Bone marrow (tissue), 2 donors: ENCODE measurements around the gene GPATCH1.
A peak's percentile ranks its signal among the peaks of the same experiment; 100 is the strongest.
"Not testable (repeated sequence)": the region's sequence is repeated elsewhere in the genome, so short reads cannot be mapped to it uniquely, and the experiment has no call there.

Experiments
- DNase-seq, 2 donors: peaks; one replicate each; lab custom pipeline; 2025; lab: John Stamatoyannopoulos, UW

The GPATCH1 gene

DNA sequence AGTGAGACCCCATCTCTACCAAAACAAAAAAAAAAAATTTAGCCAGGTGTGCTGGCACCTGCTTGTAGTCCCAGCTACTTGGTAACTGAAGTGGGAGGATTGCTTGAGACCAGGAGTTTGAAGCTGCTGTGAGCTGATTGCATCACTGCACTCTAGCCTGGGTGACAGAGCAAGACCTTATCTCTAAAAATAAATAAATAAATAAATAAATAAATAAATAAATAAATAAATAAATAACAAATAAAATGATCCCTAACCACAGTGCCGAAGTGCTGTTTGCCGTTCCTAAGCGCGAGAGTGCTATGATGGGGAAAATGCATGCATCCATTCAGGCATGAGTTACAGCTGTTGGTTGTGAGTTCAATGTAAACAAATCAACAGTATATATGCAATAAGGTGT is 78.2 kb downstream of the GPATCH1 start:
- DNase-seq, result no peak

DNA sequence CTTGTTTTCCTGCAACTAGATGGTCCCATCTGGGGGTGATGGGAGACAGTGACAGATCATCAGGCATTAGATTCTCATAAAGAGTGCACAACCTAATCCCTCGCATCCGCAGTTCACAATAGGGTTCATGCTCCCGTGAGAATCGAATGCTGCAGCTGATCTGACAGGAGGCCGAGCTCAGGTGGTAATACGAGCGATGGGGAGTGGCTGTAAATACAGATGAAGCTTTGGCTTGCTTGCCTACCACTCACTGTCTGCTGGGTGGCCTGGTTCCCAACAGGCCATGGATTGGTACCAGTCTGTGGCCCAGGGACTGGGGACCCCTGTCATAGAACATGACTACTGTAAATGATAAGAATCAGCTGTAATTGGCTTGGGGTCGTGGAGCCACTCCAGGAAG is 78.9 kb downstream of the GPATCH1 start:
- no peak for DNase-seq

DNA sequence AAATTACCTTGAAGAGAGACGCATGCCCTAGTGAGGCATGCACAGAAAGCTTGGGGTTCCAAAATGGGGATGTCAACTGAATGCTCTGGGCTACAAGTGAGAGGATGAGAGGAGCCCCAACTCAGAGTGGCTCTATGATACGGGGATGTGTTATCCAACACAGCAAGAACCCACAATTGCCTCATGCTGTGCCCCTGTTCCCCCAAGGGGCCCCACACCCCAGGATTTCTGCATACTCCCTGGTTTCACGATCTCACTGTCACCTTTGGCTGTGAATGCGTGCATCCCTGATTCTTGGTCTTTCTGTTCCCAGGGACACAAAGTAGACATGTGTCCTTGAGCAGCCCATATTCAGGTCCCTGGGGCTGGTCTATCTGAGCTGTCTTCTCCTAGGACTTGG is 80.2 kb downstream of the GPATCH1 start:
- no peak for DNase-seq

DNA sequence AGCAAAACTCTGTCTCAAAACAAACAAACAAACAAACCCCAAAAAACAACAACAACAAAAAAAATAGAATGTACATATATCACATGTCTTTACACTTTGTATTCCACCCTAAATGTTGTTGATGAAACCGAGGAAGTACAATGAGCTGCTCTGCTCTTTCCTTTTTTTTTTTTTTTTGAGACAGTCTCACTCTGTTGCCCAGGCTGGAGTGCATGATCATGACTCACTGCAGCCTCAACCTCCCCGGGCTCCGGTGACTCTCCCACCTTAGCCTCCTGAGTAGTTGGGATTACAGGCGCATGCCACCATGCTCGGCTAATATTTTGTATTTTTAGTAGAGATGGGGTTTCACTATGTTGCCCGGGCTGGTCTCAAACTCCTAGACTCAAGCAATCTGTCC is 82.5 kb downstream of the GPATCH1 start:
- no peak for DNase-seq

DNA sequence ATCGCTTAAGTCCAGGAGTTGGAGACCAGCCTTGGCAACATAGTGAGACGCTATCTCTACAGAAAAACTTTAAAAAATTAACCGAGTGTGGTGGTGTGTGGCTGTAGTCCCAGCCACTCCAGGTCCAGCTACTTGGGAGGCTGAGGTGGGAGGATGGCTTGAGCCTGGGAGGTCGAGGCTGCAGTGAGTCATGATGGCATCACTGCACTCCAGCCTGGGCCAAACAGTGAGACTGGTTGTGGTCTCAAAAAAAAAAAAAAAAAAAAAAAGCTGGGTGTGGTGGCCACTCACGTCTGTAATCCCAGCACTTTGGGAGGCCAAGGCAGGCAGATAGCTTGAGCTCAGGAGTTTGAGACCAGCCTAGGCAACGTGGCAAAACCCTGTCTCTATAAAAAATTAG is 85.1 kb downstream of the GPATCH1 start:
- DNase-seq, result not testable (repeated sequence)

DNA sequence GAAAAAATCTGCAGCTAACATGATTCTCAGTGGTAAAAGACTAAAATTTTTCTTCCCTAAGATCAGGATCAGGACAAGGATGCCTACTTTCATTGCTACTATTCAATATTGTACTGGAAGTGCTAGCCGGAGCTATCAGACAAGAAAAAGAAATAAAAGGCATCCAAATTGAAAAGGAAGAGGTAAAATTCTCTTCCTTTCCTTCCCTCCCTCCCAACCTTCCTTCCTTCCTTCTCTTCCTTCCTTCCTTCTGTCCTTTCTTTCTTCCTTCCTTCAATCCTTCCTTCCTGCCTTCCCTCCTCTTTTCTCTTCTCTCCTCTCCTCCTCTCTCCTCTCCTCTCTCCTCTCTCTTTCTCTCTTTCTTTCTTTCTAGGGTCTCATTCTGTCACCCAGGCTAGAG is 86.5 kb downstream of the GPATCH1 start:
- no peak for DNase-seq

DNA sequence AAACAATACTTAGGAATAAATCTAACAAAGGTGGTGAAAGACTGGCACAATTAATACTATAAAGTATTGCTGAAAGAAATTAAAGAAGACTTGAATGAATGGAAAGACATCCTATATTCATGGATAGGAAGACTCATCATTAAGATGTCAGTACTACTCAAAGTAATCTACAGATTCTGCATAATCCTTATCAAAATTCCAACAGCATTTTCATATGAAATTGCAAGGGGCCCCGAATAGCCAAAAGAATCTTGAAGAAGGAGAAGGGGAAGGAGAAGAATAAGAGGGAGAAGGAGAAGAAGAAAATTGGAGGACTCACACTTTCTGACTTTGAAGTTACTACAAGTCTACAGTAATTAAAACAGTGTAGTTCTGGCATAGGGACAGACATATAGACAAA is 87.5 kb downstream of the GPATCH1 start:
- DNase-seq, result no peak

DNA sequence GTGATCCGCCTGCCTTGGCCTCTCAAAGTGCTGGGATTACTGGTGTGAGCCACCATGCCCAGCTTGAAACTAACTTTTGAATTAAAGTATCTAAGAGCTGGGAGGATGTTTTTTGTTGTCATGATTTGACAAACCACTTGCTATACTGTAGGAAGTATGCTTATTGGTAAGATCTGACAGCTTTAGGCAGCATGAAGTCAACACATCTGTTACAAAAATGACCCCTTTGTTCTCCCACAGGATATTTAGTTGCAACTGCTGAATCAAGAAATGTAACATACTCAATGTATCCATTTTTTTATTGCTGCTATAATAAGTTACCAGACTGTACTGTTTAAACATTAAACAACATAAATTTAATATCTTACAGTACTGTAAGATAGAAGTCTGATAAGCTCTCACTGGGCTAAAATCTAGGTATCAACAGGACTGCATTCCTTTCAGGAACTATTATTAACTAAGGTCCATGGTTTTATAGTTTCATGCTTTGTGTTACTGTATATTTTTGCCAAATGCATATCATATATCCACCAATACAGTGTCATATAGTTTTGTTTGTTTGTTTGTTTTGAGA is 90.3 kb downstream of the GPATCH1 start:
- no peak for DNase-seq

DNA sequence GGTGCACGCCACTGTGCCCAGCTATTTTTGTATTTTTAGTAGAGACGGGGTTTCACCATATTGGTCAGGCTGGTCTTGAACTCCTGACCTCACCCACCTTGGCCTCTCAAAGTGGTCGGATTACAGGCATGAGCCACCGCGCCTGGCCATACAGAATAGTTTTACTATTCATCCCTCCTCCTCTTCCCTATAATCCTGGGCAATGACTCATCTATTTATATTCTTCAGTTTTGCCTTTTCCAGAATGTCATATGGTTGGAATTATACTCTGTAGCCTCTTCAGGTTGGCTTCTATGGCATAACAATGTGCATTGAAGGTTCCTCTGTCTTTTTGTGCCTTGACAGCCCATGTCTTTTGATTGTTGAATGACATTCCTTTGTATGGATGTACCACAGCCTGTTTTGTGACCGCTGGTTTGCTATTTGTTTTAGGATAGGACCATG is 91.0 kb downstream of the GPATCH1 start:
- no peak for DNase-seq

DNA sequence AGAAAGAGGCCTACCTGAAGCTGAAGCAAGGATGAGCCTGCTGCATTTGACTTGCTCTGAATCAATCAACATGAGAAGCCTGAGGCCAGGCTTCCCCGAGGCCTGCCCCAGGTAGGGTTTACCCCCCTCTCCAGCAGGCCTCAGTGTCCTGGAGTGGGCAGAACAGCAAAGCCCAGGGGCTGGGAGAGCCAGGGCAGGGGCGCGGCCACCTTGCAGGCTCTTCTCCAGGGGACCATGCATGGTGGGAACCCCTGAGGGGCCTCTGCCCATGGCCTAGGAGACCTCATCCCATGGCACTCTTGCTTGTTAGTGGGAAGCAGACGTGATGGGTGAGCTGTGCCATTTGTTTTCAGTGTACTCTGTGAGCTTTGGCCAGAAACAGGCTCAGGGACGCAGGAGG is 93.2 kb downstream of the GPATCH1 start:
- no peak for DNase-seq

DNA sequence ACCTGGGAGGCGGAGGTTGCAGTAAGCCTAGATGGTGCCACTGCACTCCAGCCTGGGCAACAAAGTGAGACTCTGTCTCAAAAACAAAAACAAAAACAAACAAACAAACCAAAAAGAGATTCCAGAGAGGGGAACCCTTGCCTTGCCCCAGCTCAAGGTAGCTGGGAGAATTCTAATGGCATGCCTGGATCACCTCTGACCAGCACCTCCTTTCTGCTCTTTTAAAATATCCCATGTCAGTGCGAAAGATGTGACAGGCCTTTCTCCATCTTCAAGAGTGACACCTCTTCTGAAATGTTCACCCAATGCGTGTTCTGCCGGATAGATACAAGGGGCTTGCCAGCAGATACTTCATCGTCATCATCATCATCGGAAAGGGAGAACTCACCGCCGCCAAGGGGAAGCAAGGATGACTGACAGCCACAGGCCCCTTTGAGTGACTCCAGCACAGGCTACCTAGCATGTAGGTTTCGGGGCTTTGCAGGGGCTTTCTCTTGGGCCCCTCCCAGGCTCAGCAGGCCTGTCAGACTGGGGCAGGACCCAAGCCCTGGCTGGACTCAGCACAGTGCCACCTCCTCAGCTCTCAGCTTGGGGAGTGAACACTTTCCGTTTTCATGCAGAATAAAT is 94.3 kb downstream of the GPATCH1 start:
- no peak for DNase-seq

DNA sequence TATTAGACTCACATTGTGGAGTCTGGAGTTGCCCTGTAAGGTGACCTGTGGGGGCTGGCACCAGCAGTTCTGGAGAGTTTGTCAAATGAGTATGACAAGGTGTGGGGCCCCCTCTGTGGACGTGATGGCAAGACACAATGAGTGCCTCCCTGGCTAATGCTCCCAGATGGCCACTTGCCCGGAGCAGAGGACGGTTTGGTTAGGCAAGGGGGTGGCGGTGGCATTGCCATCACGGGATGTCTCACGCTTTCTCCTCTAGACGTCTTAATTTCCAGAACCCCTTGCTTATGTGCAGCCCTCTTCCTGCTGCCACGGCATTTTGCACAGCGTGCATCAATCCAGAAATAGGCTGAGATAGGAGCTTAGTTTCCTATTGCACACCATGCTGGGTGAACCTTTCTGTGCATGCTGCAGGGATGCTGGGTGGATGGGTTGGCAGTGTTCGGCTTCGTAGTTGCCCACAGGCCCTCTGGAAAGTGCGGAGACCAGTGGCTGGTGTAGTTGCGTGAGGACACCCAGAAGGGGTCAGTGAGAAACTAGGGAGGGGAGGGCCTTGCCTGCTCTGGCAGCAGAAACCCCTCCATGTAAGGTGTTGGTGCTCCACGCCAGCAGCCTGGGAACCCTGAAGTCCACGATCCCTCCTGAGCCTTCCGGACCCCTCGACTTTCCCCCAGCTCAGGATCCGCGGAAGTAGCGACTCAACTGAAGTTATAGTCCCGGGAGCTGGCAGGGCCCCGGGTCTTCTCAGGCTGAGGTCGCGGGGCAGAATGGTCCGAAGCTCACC is 95.1 kb downstream of the GPATCH1 start:
- DNase-seq, result no peak

DNA sequence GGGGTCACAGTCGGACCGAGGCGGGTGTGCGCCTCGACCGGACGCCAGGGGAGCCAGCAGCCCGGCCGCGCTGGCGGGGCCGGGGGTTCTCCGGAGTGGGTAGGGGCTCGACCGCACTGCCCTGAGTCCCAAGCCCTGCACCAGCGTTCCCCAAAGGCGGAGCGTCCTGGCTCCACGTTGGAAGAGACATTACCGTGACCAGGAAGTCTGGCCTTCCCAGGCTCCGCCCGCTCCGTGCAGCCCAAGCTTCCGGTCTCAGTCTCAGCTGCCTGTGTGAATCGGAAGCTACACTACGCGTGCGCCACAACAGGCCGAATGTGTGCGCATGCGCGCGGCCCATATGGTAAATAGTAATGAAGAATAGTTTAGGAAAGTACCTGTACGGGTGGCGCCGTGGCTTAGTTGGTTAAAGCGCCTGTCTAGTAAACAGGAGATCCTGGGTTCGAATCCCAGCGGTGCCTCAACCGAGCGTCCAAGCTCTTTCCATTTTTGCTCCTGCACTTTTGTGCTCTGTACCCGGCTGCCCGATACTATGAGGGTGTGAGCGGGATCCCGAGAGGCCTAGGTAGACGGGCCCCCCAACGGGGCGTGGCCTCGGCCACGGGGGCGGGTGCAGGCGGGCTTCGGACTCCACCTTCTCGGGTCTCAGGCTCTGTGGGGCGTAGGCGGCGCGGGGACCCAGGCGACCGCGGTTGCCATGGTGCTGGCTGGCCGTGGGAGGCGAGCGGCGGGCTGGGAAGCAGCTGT is 95.9 kb downstream of the GPATCH1 start:
- peak; percentile 97 to 98 for DNase-seq

DNA sequence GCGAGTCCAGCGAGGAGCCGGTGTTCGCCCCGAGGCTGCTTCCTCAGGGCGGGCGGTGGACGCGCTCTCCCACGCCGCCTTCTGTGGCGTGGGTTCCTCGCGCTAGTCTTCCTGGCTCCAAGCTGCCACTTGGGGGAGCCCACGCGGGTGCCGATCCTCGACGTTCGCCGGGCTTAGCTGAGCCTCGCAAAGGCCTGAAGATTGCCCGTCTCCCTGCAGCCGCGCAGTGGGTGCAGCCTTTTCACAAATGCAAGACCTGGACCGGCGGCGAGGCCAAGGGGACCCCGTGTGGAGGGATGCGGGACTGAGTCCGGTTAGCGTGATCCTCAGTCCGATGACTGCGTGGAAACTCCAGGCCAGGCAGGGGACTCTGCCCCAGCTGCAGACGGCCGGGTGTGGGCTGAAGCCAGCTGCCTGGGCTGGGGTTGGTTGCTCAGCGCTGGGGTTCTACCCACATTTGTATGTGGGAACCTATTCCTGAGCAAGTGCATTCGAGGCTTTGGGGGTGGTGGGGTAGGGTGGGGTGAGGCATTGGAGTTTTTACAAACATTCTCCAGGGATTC is 96.5 kb downstream of the GPATCH1 start:
- peak in 1 of 2 donors; percentile 81 for DNase-seq
